ENCODE measurements around the gene LRP2.
"Not testable (repeated sequence)": the region's sequence is repeated elsewhere in the genome, so short reads cannot be mapped to it uniquely, and the experiment has no call there.

The LRP2 gene

GRCh38 chr2:169345486-169346437 is 16.6 kb downstream of the LRP2 start:
- no peak for DNase-seq

- no peak for DNase-seq
Observed at GRCh38 chr2:169344736-169345485, 17.4 kb downstream of the LRP2 start.

- DNase-seq: no peak
Observed at GRCh38 chr2:169343202-169343601, 19.1 kb downstream of the LRP2 start.

- no peak for DNase-seq
Observed at GRCh38 chr2:169339657-169340056, 22.7 kb downstream of the LRP2 start.

- DNase-seq: no peak
Observed at GRCh38 chr2:169336695-169337094, 25.6 kb downstream of the LRP2 start.

GRCh38 chr2:169330555-169331198 is 31.7 kb downstream of the LRP2 start:
- DNase-seq: no peak

GRCh38 chr2:169329688-169330554 is 32.4 kb downstream of the LRP2 start:
- no peak for DNase-seq

GRCh38 chr2:169328785-169329184 is 33.5 kb downstream of the LRP2 start:
- no peak for DNase-seq

GRCh38 chr2:169327837-169328236 is 34.5 kb downstream of the LRP2 start:
- DNase-seq: not testable (repeated sequence)

- not testable (repeated sequence) for DNase-seq
Observed at GRCh38 chr2:169325886-169326285, 36.4 kb downstream of the LRP2 start.

GRCh38 chr2:169324581-169325260 is 37.6 kb downstream of the LRP2 start:
- DNase-seq: no peak

GRCh38 chr2:169323841-169324240 is 38.5 kb downstream of the LRP2 start:
- no peak for DNase-seq

- no peak for DNase-seq
Observed at GRCh38 chr2:169320561-169320960, 41.8 kb downstream of the LRP2 start.

- no peak for DNase-seq
Observed at GRCh38 chr2:169315357-169315756, 47.0 kb downstream of the LRP2 start.

- DNase-seq: not testable (repeated sequence)
Observed at GRCh38 chr2:169308349-169308748, 54.0 kb downstream of the LRP2 start.

- not testable (repeated sequence) for DNase-seq
Observed at GRCh38 chr2:169304689-169305088, 57.6 kb downstream of the LRP2 start.

GRCh38 chr2:169303579-169304305 is 58.6 kb downstream of the LRP2 start:
- no peak for DNase-seq

GRCh38 chr2:169302364-169302763 is 60.0 kb downstream of the LRP2 start:
- no peak for DNase-seq

- DNase-seq: no peak
Observed at GRCh38 chr2:169301596-169302335, 60.6 kb downstream of the LRP2 start.
